ENCODE data around the gene PLCB4. TPM values are rescaled to one million over a fixed set of nuclear protein-coding genes. Genes with fewer than 3 reads are reported as not detected.
A peak's percentile ranks its signal among the peaks of the same experiment; 100 is the strongest.

PLCB4 gene
- total RNA-seq, 1 experiment from 2014 or later, result 0.91 TPM

DNA sequence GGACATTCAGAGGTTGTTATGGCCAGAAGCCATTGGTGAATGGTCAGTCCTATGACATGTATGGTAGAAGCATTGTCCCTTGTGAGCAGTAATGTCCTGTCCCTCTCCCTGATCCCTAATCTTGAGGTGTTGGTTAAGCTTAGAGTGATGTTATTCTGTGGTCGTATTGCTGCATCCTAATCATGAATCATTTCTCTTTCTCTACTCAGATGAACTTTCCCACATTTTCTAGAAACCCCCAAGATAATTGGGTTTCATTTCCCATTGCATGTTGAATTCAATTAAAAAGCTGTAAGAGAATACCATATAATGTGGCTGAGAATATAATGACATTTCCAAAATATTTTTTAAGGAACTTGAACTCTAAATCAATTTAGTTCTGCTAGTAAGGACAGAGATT, 175.1 kb downstream of the PLCB4 start:
- H3K4me3 Mint-ChIP-seq (ENCODE audit: unreplicated experiment), result no peak overlapping the region
- H3K4me1 Mint-ChIP-seq (ENCODE audit: insufficient read depth, unreplicated experiment), result peaks cover 14% of the 10 kb centered on the region
- H3K36me3 Mint-ChIP-seq (ENCODE audit: insufficient read depth, unreplicated experiment), result no peaks in the 10 kb centered on the region
- ChIA-PET POLR2A (no interaction called here), CTCF (interaction anchor here (1.4 to 3.6 kb wide), 2 partner anchors 9 to 16 kb away, joined by 4 to 16 read pairs; no protein-coding TSS in a partner anchor)
- no TSS peak for BruUV-seq (replicated peaks)
- no peaks in the 10 kb centered on the region for H3K27me3 Mint-ChIP-seq (ENCODE audit: insufficient read depth, unreplicated experiment)
- no peak overlapping the region for H3K27ac Mint-ChIP-seq (ENCODE audit: low read depth, unreplicated experiment)
- TF ChIP-seq, protein P1, sequence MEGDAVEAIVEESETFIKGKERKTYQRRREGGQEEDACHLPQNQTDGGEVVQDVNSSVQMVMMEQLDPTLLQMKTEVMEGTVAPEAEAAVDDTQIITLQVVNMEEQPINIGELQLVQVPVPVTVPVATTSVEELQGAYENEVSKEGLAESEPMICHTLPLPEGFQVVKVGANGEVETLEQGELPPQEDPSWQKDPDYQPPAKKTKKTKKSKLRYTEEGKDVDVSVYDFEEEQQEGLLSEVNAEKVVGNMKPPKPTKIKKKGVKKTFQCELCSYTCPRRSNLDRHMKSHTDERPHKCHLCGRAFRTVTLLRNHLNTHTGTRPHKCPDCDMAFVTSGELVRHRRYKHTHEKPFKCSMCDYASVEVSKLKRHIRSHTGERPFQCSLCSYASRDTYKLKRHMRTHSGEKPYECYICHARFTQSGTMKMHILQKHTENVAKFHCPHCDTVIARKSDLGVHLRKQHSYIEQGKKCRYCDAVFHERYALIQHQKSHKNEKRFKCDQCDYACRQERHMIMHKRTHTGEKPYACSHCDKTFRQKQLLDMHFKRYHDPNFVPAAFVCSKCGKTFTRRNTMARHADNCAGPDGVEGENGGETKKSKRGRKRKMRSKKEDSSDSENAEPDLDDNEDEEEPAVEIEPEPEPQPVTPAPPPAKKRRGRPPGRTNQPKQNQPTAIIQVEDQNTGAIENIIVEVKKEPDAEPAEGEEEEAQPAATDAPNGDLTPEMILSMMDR (IDR thresholded peaks at IDR 0.05; ENCODE audit: unreplicated experiment), result no peak
- intact Hi-C loops (cut with micrococcal nuclease), result no loop called here
- peak; percentile 6 for DNase-seq (ENCODE audit: unreplicated experiment)
- no peaks in the 10 kb centered on the region for H3K9me3 Mint-ChIP-seq (ENCODE audit: unreplicated experiment)

DNA sequence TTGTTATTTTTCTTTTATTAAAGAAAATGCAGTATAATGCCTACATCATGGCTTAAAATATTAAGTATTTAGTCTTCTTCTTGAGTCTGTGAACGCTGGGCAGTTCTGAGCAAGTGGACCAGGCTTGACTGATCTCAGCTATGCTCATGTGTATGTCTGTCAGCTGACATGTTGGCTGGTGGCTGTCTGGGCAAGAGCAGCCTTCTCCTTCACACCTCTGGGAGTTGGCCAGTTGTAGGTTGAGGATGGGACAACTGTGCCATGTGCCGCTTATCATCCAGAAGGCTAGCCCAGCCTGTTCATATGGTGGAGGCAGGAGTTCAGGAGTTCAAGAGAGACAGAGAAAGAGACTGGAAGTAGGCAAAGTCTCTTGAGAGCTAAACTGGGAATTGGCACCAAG, 175.9 kb downstream of the PLCB4 start:
- TF ChIP-seq, protein P1 (IDR thresholded peaks at IDR 0.05; ENCODE audit: unreplicated experiment), result no peak
- no TSS peak for BruUV-seq (replicated peaks)
- ChIA-PET POLR2A (interaction anchor here (1.2 kb wide), 1 partner anchor 10 kb away, joined by 3 read pairs; no protein-coding TSS in a partner anchor), CTCF (interaction anchor here (0.7 kb wide), 1 partner anchor 442 kb away, joined by 3 read pairs; no protein-coding TSS in a partner anchor)
- Mint-ChIP-seq H3K27ac (ENCODE audit: low read depth, unreplicated experiment) (no peak overlapping the region), H3K36me3 (ENCODE audit: insufficient read depth, unreplicated experiment) (no peaks in the 10 kb centered on the region), H3K4me3 (ENCODE audit: unreplicated experiment) (no peak overlapping the region), H3K27me3 (ENCODE audit: insufficient read depth, unreplicated experiment) (no peaks in the 10 kb centered on the region), H3K9me3 (ENCODE audit: unreplicated experiment) (no peaks in the 10 kb centered on the region), H3K4me1 (ENCODE audit: insufficient read depth, unreplicated experiment) (peaks cover 14% of the 10 kb centered on the region)
- no peak for DNase-seq (ENCODE audit: unreplicated experiment)
- intact Hi-C loops (cut with micrococcal nuclease), result no loop called here

DNA sequence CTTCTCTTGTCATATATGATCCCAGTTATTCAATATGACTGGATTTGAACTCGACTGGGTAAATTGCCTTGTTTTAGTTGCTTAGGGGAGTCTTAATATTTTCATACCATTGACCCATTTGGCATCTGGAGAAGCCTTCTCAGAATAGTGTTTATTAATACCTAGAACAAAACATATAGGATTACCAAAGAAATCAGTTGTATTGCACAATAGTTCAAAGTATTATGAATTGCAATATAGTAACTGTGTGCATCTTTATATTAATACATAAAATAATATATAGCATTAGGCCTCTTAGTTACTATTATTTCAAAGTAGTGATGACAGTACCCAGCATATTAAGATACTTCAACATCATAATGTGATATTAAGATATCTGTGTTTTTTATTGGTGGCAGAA, 177.8 kb downstream of the PLCB4 start:
- Mint-ChIP-seq H3K4me3 (ENCODE audit: unreplicated experiment) (no peak overlapping the region), H3K36me3 (ENCODE audit: insufficient read depth, unreplicated experiment) (no peaks in the 10 kb centered on the region), H3K9me3 (ENCODE audit: unreplicated experiment) (no peaks in the 10 kb centered on the region), H3K27ac (ENCODE audit: low read depth, unreplicated experiment) (no peak overlapping the region), H3K4me1 (ENCODE audit: insufficient read depth, unreplicated experiment) (peaks cover 4% of the 10 kb centered on the region), H3K27me3 (ENCODE audit: insufficient read depth, unreplicated experiment) (no peaks in the 10 kb centered on the region)
- TF ChIP-seq, protein P1 (IDR thresholded peaks at IDR 0.05; ENCODE audit: unreplicated experiment), result no peak
- intact Hi-C loops (cut with micrococcal nuclease), result no loop called here
- DNase-seq (ENCODE audit: unreplicated experiment), result peak; percentile 15
- BruUV-seq (replicated peaks), result no TSS peak
- POLR2A ChIA-PET, result no interaction called here
- CTCF ChIA-PET, result interaction anchor here (0.7 to 0.9 kb wide), 2 partner anchors 15 to 19 kb away, joined by 3 to 4 read pairs; no protein-coding TSS in a partner anchor

DNA sequence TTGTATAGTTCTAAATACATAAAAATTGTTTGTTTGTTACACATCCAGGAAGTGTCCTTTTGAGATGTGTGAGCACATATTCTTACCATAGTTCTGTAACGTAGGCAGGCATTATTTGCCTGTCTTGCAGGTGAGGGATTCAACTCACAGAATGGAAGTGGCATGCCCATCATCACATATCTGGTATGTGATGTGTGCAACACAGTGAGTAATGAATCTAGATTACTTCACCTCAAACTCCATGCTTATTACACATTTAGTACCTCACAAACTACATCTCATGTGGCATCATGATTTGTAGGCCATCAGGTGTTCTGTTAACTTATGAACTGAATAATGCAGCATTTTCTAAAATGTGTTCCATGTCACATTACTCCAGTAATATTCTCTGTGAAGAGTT, 181.6 kb downstream of the PLCB4 start:
- TF ChIP-seq, protein P1 (IDR thresholded peaks at IDR 0.05; ENCODE audit: unreplicated experiment), result no peak
- no peak overlapping the region for H3K4me3 Mint-ChIP-seq (ENCODE audit: unreplicated experiment)
- H3K27me3 Mint-ChIP-seq (ENCODE audit: insufficient read depth, unreplicated experiment), result no peaks in the 10 kb centered on the region
- H3K4me1 Mint-ChIP-seq (ENCODE audit: insufficient read depth, unreplicated experiment), result no peaks in the 10 kb centered on the region
- H3K36me3 Mint-ChIP-seq (ENCODE audit: insufficient read depth, unreplicated experiment), result no peaks in the 10 kb centered on the region
- no peak for DNase-seq (ENCODE audit: unreplicated experiment)
- ChIA-PET CTCF (interaction anchor here (2.3 kb wide), 1 partner anchor 12 kb away, joined by 9 read pairs; no protein-coding TSS in a partner anchor), POLR2A (no interaction called here)
- intact Hi-C loops (cut with micrococcal nuclease), result no loop called here
- no TSS peak for BruUV-seq (replicated peaks)
- H3K27ac Mint-ChIP-seq (ENCODE audit: low read depth, unreplicated experiment), result no peak overlapping the region
- no peaks in the 10 kb centered on the region for H3K9me3 Mint-ChIP-seq (ENCODE audit: unreplicated experiment)

All from MCF 10A (cell line).